Midbrain (tissue), 1 donor: ENCODE data around the gene TRMT2A.

Experiments used
- DNase-seq: peaks from one replicate; lab custom pipeline; 2025; lab: John Stamatoyannopoulos, UW

The TRMT2A gene

GRCh38 chr22:20118300-20119020 lies 1.4 kb upstream of the TRMT2A start:
- no peak for DNase-seq

- DNase-seq, result no peak
These were observed 740 bp upstream of the TRMT2A start for GRCh38 chr22:20117633-20118299.

GRCh38 chr22:20116376-20116950 lies 563 bp downstream of the TRMT2A start:
- DNase-seq, result no peak

GRCh38 chr22:20115691-20116375 lies 1.2 kb downstream of the TRMT2A start, which contains the start of gene RANBP1:
TSS of gene RANBP1 (plus strand) at chr22:20116104. CDS start at chr22:20116185, 81 bp downstream.
- no peak for DNase-seq

GRCh38 chr22:20114506-20115475 lies 2.2 kb downstream of the TRMT2A start:
- no peak for DNase-seq

GRCh38 chr22:20113551-20114310 lies 3.3 kb downstream of the TRMT2A start:
- DNase-seq, result no peak

- DNase-seq, result no peak
These were observed 4.2 kb downstream of the TRMT2A start for GRCh38 chr22:20112623-20113511.

- DNase-seq, result peak; percentile 39
These were observed 5.1 kb downstream of the TRMT2A start for GRCh38 chr22:20111689-20112622.

GRCh38 chr22:20111045-20111688 lies 5.9 kb downstream of the TRMT2A start:
- no peak for DNase-seq

- no peak for DNase-seq
These were observed 6.6 kb downstream of the TRMT2A start for GRCh38 chr22:20110359-20110985.

GRCh38 chr22:20109411-20110358 lies 7.3 kb downstream of the TRMT2A start:
- no peak for DNase-seq

- no peak for DNase-seq
These were observed 8.2 kb downstream of the TRMT2A start for GRCh38 chr22:20108757-20109230.

- no peak for DNase-seq
These were observed 8.9 kb downstream of the TRMT2A start for GRCh38 chr22:20107951-20108756.

GRCh38 chr22:20107471-20107901 lies 9.5 kb downstream of the TRMT2A start:
- DNase-seq, result no peak

- no peak for DNase-seq
These were observed 10.2 kb downstream of the TRMT2A start for GRCh38 chr22:20106849-20107237.
